ENCODE measurements around the gene LRIG1. TPM values are rescaled to one million over a fixed set of nuclear protein-coding genes. Genes with fewer than 3 reads are reported as not detected.

Gene LRIG1
- total RNA-seq, 1 experiment from 2014 or later = 52.4 TPM

DNA sequence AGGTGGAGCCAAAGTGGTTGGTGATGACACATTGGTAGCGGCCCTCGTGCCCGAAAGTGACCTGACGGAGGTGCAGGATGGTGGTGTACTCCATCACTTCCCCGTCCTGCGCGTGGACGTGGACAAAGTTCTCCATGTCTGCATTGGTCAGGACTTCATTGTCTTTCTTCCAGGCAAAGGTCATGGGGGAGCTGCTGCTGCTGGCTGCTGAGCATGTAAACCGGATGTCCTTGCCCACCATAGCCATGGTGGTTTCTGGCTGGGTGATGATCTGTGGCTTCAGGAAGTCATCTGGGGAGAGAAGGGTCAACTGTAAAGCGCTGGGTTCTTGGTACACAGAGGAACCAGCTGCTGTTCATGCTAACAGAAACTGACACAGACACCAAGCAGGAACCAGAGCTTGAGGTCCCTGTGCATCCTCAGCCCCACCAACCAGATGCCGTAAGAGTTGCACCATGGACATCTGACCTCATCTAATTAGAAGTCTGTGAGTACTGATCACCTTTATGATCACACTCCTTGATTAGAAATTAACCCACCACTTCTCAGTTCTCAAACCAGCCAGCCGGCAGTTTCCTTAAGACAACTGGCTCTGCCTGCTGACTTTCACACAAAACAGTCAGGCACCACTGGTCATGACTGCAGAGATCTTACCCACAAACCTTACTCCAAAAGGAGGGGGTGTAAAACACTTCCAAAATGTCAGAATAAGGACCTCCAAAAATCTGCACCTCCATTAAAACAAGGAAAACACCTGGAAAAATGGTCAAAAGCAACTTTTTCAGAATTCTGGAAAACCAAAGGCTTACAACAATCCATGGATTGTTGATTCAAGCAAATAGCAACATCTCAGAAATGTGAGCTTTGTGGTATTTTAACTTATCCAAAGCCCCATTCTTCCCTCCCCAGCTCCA is 114.6 kb downstream of the LRIG1 start:
- no peak overlapping the region for H2AFZ ChIP-seq (ENCODE audit: low read length)
- peaks cover 2% of the 10 kb centered on the region; the same call in 1 of the 2 replicates for H3K9me3 ChIP-seq (ENCODE audit: low read length)
- no peak overlapping the region for H3K9ac ChIP-seq (ENCODE audit: low read length)
- peaks cover 24% of the 10 kb centered on the region for H3K4me1 ChIP-seq (ENCODE audit: low read length)
- peaks cover 45% of the 10 kb centered on the region for H3K36me3 ChIP-seq (ENCODE audit: insufficient read depth, low read length)
- H3K27ac ChIP-seq (ENCODE audit: low read length) = no peak overlapping the region
- H3K79me2 ChIP-seq (ENCODE audit: low read length) = peaks cover 10% of the 10 kb centered on the region; the same call in 1 of the 2 replicates
- no peak overlapping the region for H3K4me3 ChIP-seq (ENCODE audit: low read length)
- no peak overlapping the region for H3K4me2 ChIP-seq (ENCODE audit: low read depth, low read length, poor library complexity, severe bottlenecking)
- no peaks in the 10 kb centered on the region for H3K27me3 ChIP-seq (ENCODE audit: low read length)
- DNase-seq = no peak
- no peaks in the 10 kb centered on the region for H4K20me1 ChIP-seq (ENCODE audit: insufficient read depth, low read depth, low read length)
- no peaks in the 10 kb centered on the region for H3K9me2 ChIP-seq (replicated peaks; ENCODE audit: insufficient read depth, low read length)

DNA sequence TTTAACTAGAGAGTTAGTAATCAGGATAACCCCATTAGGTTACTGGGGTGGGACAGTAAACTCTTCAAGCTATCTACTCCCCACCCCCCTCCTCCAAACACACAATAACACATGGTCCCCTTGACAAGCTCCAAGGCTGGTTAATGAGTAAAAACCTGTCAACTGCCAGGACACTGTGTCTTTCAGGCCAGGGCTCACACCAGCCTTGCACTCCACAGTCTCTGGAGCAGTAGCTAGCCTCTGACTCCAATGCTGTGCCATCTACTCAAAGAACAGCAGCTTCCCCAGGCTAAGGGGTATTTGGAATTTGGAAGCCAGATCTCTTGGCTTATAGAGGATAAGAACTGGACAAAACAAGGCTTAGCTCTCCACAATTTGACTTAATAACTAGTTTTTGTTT is 115.8 kb downstream of the LRIG1 start:
- Histone ChIP-seq H3K4me1 (ENCODE audit: low read length) (peaks cover 13% of the 10 kb centered on the region), H3K27ac (ENCODE audit: low read length) (no peak overlapping the region), H3K36me3 (ENCODE audit: insufficient read depth, low read length) (peaks cover 45% of the 10 kb centered on the region), H4K20me1 (ENCODE audit: insufficient read depth, low read depth, low read length) (no peaks in the 10 kb centered on the region), H3K9me3 (ENCODE audit: low read length) (peaks cover 2% of the 10 kb centered on the region; the same call in 1 of the 2 replicates), H3K4me3 (ENCODE audit: low read length) (no peak overlapping the region), H3K27me3 (ENCODE audit: low read length) (no peaks in the 10 kb centered on the region), H2AFZ (ENCODE audit: low read length) (no peak overlapping the region), H3K9me2 (replicated peaks; ENCODE audit: insufficient read depth, low read length) (no peaks in the 10 kb centered on the region), H3K79me2 (ENCODE audit: low read length) (peaks cover 10% of the 10 kb centered on the region; the same call in 1 of the 2 replicates), H3K9ac (ENCODE audit: low read length) (no peak overlapping the region), H3K4me2 (ENCODE audit: low read depth, low read length, poor library complexity, severe bottlenecking) (no peak overlapping the region)
- no peak for DNase-seq

- Histone ChIP-seq H3K4me3 (ENCODE audit: low read length) (no peak overlapping the region), H3K4me1 (ENCODE audit: low read length) (peaks cover 4% of the 10 kb centered on the region), H3K27ac (ENCODE audit: low read length) (no peak overlapping the region)
Measured at GRCh38 chr3:66383998-66384745, 116.7 kb downstream of the LRIG1 start.

GRCh38 chr3:66383023-66383422 is 117.8 kb downstream of the LRIG1 start:
- H3K4me3 ChIP-seq (ENCODE audit: low read length) = no peak overlapping the region
- no peak overlapping the region for H3K27ac ChIP-seq (ENCODE audit: low read length)
- H3K4me1 ChIP-seq (ENCODE audit: low read length) = no peaks in the 10 kb centered on the region
- no peak overlapping the region for H3K4me2 ChIP-seq (ENCODE audit: low read depth, low read length, poor library complexity, severe bottlenecking)
- no peaks in the 10 kb centered on the region for H3K9me2 ChIP-seq (replicated peaks; ENCODE audit: insufficient read depth, low read length)
- no peak overlapping the region for H2AFZ ChIP-seq (ENCODE audit: low read length)
- H3K9me3 ChIP-seq (ENCODE audit: low read length) = no peaks in the 10 kb centered on the region
- peaks cover 47% of the 10 kb centered on the region for H3K36me3 ChIP-seq (ENCODE audit: insufficient read depth, low read length)
- peaks cover 6% of the 10 kb centered on the region; the same call in 1 of the 2 replicates for H3K79me2 ChIP-seq (ENCODE audit: low read length)
- no peaks in the 10 kb centered on the region for H3K27me3 ChIP-seq (ENCODE audit: low read length)
- no peak for DNase-seq
- no peak overlapping the region for H3K9ac ChIP-seq (ENCODE audit: low read length)
- H4K20me1 ChIP-seq (ENCODE audit: insufficient read depth, low read depth, low read length) = no peaks in the 10 kb centered on the region

More at GRCh38 chr3:66383998-66384745, 116.7 kb downstream of the LRIG1 start:
- Histone ChIP-seq H3K79me2 (ENCODE audit: low read length) (peaks cover 10% of the 10 kb centered on the region; the same call in 1 of the 2 replicates), H3K9me2 (replicated peaks; ENCODE audit: insufficient read depth, low read length) (no peaks in the 10 kb centered on the region), H3K27me3 (ENCODE audit: low read length) (no peaks in the 10 kb centered on the region), H2AFZ (ENCODE audit: low read length) (no peak overlapping the region), H3K9ac (ENCODE audit: low read length) (no peak overlapping the region), H4K20me1 (ENCODE audit: insufficient read depth, low read depth, low read length) (no peaks in the 10 kb centered on the region), H3K36me3 (ENCODE audit: insufficient read depth, low read length) (peaks cover 50% of the 10 kb centered on the region), H3K9me3 (ENCODE audit: low read length) (peaks cover 2% of the 10 kb centered on the region; the same call in 1 of the 2 replicates), H3K4me2 (ENCODE audit: low read depth, low read length, poor library complexity, severe bottlenecking) (no peak overlapping the region)
- DNase-seq = no peak

DNA sequence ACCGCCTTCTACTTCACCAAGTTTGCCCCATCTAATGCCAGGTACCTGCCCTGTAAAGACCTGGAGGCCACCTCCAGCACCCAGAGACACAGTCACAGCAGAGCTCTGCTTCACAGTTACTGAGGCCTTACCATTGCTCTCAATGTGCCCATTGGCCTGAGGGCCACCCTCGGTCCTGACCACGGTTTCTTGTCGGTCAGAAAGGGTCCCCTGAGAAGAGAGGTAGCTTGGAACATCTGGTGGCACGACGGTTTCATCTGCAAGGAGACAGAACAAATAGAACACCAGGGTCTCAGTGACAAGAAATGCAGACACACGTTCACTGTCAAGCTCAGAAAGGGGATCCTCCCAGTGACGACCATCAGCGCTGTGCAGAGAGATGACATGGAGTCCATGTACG is 118.7 kb downstream of the LRIG1 start:
- Histone ChIP-seq H2AFZ (ENCODE audit: low read length) (no peak overlapping the region), H3K4me2 (ENCODE audit: low read depth, low read length, poor library complexity, severe bottlenecking) (no peak overlapping the region), H3K9me3 (ENCODE audit: low read length) (no peaks in the 10 kb centered on the region), H3K27ac (ENCODE audit: low read length) (no peak overlapping the region), H3K36me3 (ENCODE audit: insufficient read depth, low read length) (peaks cover 51% of the 10 kb centered on the region), H3K27me3 (ENCODE audit: low read length) (no peaks in the 10 kb centered on the region), H3K79me2 (ENCODE audit: low read length) (peaks cover 5% of the 10 kb centered on the region; the same call in 1 of the 2 replicates), H3K4me1 (ENCODE audit: low read length) (no peaks in the 10 kb centered on the region), H3K9ac (ENCODE audit: low read length) (no peak overlapping the region), H3K4me3 (ENCODE audit: low read length) (no peak overlapping the region), H3K9me2 (replicated peaks; ENCODE audit: insufficient read depth, low read length) (no peaks in the 10 kb centered on the region), H4K20me1 (ENCODE audit: insufficient read depth, low read depth, low read length) (no peaks in the 10 kb centered on the region)
- no peak for DNase-seq

DNA sequence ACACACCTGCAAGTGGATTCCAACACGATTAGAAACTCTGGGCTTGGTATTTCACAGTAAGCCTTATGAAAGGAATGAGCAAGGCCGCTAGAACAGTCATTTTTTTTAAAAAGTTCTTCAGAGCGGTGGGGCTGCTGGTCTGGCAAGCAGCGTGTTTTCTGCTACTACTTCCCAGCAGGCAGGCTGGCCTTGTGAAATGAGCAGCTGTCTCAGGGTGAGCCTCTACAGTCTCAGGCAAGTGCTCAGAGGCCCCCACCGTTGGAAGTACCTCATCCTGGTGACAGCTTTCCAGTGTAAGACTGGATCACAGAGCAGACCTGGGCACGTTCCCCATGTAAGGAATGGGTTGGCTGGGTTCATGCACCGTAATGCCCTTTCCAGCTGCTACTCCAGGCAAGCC is 119.2 kb downstream of the LRIG1 start:
- Histone ChIP-seq H3K79me2 (ENCODE audit: low read length) (peaks cover 2% of the 10 kb centered on the region; the same call in 1 of the 2 replicates), H2AFZ (ENCODE audit: low read length) (no peak overlapping the region), H3K9ac (ENCODE audit: low read length) (no peak overlapping the region), H3K27ac (ENCODE audit: low read length) (no peak overlapping the region), H3K27me3 (ENCODE audit: low read length) (no peaks in the 10 kb centered on the region), H4K20me1 (ENCODE audit: insufficient read depth, low read depth, low read length) (no peaks in the 10 kb centered on the region), H3K4me1 (ENCODE audit: low read length) (no peaks in the 10 kb centered on the region), H3K36me3 (ENCODE audit: insufficient read depth, low read length) (peaks cover 46% of the 10 kb centered on the region), H3K9me2 (replicated peaks; ENCODE audit: insufficient read depth, low read length) (no peaks in the 10 kb centered on the region), H3K4me3 (ENCODE audit: low read length) (no peak overlapping the region), H3K4me2 (ENCODE audit: low read depth, low read length, poor library complexity, severe bottlenecking) (no peak overlapping the region), H3K9me3 (ENCODE audit: low read length) (no peaks in the 10 kb centered on the region)
- no peak for DNase-seq

DNA sequence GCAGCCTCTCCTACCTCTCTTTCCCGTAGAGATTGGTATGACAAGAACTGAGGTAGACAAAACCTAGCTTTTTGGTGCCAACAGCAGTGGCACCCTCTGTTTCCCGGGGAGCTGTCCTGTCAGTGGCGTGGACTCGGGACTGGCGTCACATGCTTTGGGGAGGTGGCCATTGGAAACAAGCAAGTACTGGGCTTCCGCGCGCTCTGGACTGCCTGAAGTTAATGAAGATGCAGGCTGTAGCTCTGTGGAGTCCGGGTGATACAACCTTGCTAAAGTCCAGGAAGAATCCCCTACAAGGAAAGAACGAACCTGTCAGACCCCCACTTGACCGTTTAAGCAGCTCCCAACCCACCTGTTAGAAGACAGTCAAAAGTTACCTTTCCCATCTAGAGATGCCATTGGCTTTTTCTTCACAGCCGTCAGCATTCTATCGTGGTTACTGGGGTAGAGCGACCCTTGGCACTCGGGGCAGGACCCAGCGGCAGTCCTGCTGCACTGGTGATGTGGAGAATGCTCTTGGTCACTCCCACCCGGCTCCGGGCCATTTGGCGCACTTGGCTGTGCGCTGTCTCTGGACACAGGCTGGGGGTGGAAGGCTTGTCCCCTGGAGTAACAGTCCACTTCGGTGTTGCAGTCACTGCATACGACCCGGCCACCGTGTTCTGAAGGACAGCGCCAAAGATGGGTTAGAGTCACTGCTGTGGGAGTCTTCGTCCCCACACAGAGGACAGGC is 120.5 kb downstream of the LRIG1 start:
- Histone ChIP-seq H4K20me1 (ENCODE audit: insufficient read depth, low read depth, low read length) (no peaks in the 10 kb centered on the region), H3K9me2 (replicated peaks; ENCODE audit: insufficient read depth, low read length) (no peaks in the 10 kb centered on the region), H3K36me3 (ENCODE audit: insufficient read depth, low read length) (peaks cover 33% of the 10 kb centered on the region), H3K4me2 (ENCODE audit: low read depth, low read length, poor library complexity, severe bottlenecking) (no peak overlapping the region), H2AFZ (ENCODE audit: low read length) (no peak overlapping the region), H3K27me3 (ENCODE audit: low read length) (no peaks in the 10 kb centered on the region), H3K9ac (ENCODE audit: low read length) (no peak overlapping the region), H3K9me3 (ENCODE audit: low read length) (no peaks in the 10 kb centered on the region), H3K27ac (ENCODE audit: low read length) (no peak overlapping the region), H3K4me1 (ENCODE audit: low read length) (no peaks in the 10 kb centered on the region), H3K79me2 (ENCODE audit: low read length) (no peaks in the 10 kb centered on the region), H3K4me3 (ENCODE audit: low read length) (no peak overlapping the region)
- no peak for DNase-seq

Data from Karpas-422 (cell line).